ENCODE results near the gene FAN1. TPM values are rescaled to one million over a fixed set of nuclear protein-coding genes. Genes with fewer than 3 reads are reported as not detected.

Gene FAN1
- total RNA-seq, 1 donor from 2014 or later, result 16.9 TPM

GRCh38 chr15:30984542-30984941 lies 80.8 kb downstream of the FAN1 start:
- peak overlapping the region; percentile 6 for H3K27ac ChIP-seq
- H3K36me3 ChIP-seq, result peaks cover 0 to 8% of the 10 kb centered on the region in 2 donors
- TF ChIP-seq POLR2AphosphoS5 (IDR thresholded peaks at IDR 0.05; ENCODE audit: insufficient read depth in 1 of 2, low read depth in 1 of 2), result no peak
- TF ChIP-seq CTCF (IDR thresholded peaks at IDR 0.05), result no peak
- TF ChIP-seq POLR2A (IDR thresholded peaks at IDR 0.05), result no peak
- H3K9me3 ChIP-seq, result no peaks in the 10 kb centered on the region
- H3K27me3 ChIP-seq, result no peaks in the 10 kb centered on the region
- peak overlapping the region; percentile 1 to 14 for H3K4me3 ChIP-seq
- no peak for DNase-seq (ENCODE audit: extremely low spot score in 2 of 2)
- intact Hi-C loops (cut with DNase I), result no loop called here
- peaks cover 85% of the 10 kb centered on the region for H3K4me1 ChIP-seq

- H3K4me3 ChIP-seq, result peak overlapping the region; percentile 1 to 14
- intact Hi-C loops (cut with DNase I), result no loop called here
- peaks cover 86% of the 10 kb centered on the region for H3K4me1 ChIP-seq
- no peak for DNase-seq (ENCODE audit: extremely low spot score in 2 of 2)
- no peaks in the 10 kb centered on the region for H3K27me3 ChIP-seq
- TF ChIP-seq POLR2A (IDR thresholded peaks at IDR 0.05), result no peak
- no peak for TF ChIP-seq POLR2AphosphoS5 (IDR thresholded peaks at IDR 0.05; ENCODE audit: insufficient read depth in 1 of 2, low read depth in 1 of 2)
- no peak for TF ChIP-seq CTCF (IDR thresholded peaks at IDR 0.05)
- peak overlapping the region; percentile 7 for H3K27ac ChIP-seq
- H3K9me3 ChIP-seq, result no peaks in the 10 kb centered on the region
- H3K36me3 ChIP-seq, result peaks cover 0 to 8% of the 10 kb centered on the region in 2 donors
Measured at GRCh38 chr15:30985081-30985531, 81.4 kb downstream of the FAN1 start.

- H3K4me3 ChIP-seq, result peak overlapping the region; percentile 91 to 99
- no peak for DNase-seq (ENCODE audit: extremely low spot score in 2 of 2)
- no peaks in the 10 kb centered on the region for H3K9me3 ChIP-seq
- peaks cover 53% of the 10 kb centered on the region for H3K4me1 ChIP-seq
- no peaks in the 10 kb centered on the region for H3K27me3 ChIP-seq
- intact Hi-C loops (cut with DNase I), result no loop called here
- peaks cover 0 to 8% of the 10 kb centered on the region in 2 donors for H3K36me3 ChIP-seq
- TF ChIP-seq CTCF (IDR thresholded peaks at IDR 0.05), result no peak
- no peak for TF ChIP-seq POLR2A (IDR thresholded peaks at IDR 0.05)
- TF ChIP-seq POLR2AphosphoS5 (IDR thresholded peaks at IDR 0.05; ENCODE audit: insufficient read depth in 1 of 2, low read depth in 1 of 2), result no peak
- H3K27ac ChIP-seq, result peak overlapping the region; percentile 96
Measured at GRCh38 chr15:30990036-30990435, 86.3 kb downstream of the FAN1 start.

GRCh38 chr15:30990446-30991254 lies 86.9 kb downstream of the FAN1 start:
- Histone ChIP-seq H3K36me3 (peaks cover 0 to 8% of the 10 kb centered on the region in 2 donors), H3K4me3 (peak overlapping the region; percentile 91 to 99), H3K4me1 (peaks cover 47% of the 10 kb centered on the region), H3K9me3 (no peaks in the 10 kb centered on the region), H3K27ac (peak overlapping the region; percentile 96), H3K27me3 (no peaks in the 10 kb centered on the region)
- no peak for DNase-seq (ENCODE audit: extremely low spot score in 2 of 2)
- TF ChIP-seq POLR2A (IDR thresholded peaks at IDR 0.05) (no peak), CTCF (IDR thresholded peaks at IDR 0.05) (no peak), POLR2AphosphoS5 (IDR thresholded peaks at IDR 0.05; ENCODE audit: insufficient read depth in 1 of 2, low read depth in 1 of 2) (no peak)
- intact Hi-C loops (cut with DNase I), result no loop called here

Measured in vagina (tissue), 2 donors.